GM12892 (cell line): ENCODE results near the gene LCP2.

Experiments used
- POLR2A ChIP-seq: IDR thresholded peaks from 2 replicates; pipeline ENCODE4 v1.6.1; 2011; ENCODE audit warnings: low read depth, low read length, control low read depth
- TAF1 ChIP-seq: IDR thresholded peaks from 2 replicates; pipeline ENCODE4 v1.6.1; 2011; ENCODE audit warnings: low read depth, mild to moderate bottlenecking, control low read depth, low read length, borderline replicate concordance

- TF ChIP-seq TAF1 (no peak), POLR2A (no peak)
These were observed 15.1 kb upstream of the LCP2 start for GRCh38 chr5:170312666-170313065.
